Skeletal muscle tissue (tissue), 4 donors: ENCODE measurements around the gene SNRPA. TPM values are rescaled to one million over a fixed set of nuclear protein-coding genes. Genes with fewer than 3 reads are reported as not detected.

ENCODE experiments used
- H3K27ac ChIP-seq: one replicate; pipeline ENCODE4 v1.7.0; 2013; ENCODE audit warnings: mild to moderate bottlenecking, low read depth, low read length, inconsistent platforms
- H3K27me3 ChIP-seq, 3 donors: one replicate each; pipeline ENCODE4 v1.7.0; 2013; ENCODE audit warnings: low read length in 3 of 3; ENCODE audit not compliant: control insufficient read depth in 3 of 3, insufficient read depth in 3 of 3
- H3K36me3 ChIP-seq, 3 donors: one replicate each; pipeline ENCODE4 v1.7.0; 2013; ENCODE audit warnings: low read length in 3 of 3; ENCODE audit not compliant: control insufficient read depth in 3 of 3, insufficient read depth in 3 of 3
- H3K4me1 ChIP-seq, 3 donors: one replicate each; pipeline ENCODE4 v1.7.0; 2013; ENCODE audit warnings: low read length in 3 of 3, mild to moderate bottlenecking in 3 of 3; ENCODE audit not compliant: control insufficient read depth in 3 of 3, insufficient read depth in 3 of 3
- H3K4me3 ChIP-seq, 3 donors: one replicate each; pipeline ENCODE4 v1.7.0; 2013; ENCODE audit warnings: low read length in 3 of 3
- H3K9ac ChIP-seq, 3 donors: one replicate each; pipeline ENCODE4 v1.7.0; 2013; ENCODE audit warnings: low read length in 3 of 3, mild to moderate bottlenecking in 3 of 3, moderate library complexity in 2 of 3, low read depth in 1 of 3
- H3K9me3 ChIP-seq, 3 donors: one replicate each; pipeline ENCODE4 v1.7.0; 2013; ENCODE audit warnings: low read length in 3 of 3; ENCODE audit not compliant: control insufficient read depth in 3 of 3
- total RNA-seq: library from RNA; depleted of rRNA; stranded (reverse); fragments of >200 nt; gene quantifications from one replicate; pipeline ENCODE4 v1.2.3, GENCODE V29; 2014
- donor health status: Osteomylitis.

Gene SNRPA
- total RNA-seq, 1 donor from 2014 or later = 7.8 TPM

DNA sequence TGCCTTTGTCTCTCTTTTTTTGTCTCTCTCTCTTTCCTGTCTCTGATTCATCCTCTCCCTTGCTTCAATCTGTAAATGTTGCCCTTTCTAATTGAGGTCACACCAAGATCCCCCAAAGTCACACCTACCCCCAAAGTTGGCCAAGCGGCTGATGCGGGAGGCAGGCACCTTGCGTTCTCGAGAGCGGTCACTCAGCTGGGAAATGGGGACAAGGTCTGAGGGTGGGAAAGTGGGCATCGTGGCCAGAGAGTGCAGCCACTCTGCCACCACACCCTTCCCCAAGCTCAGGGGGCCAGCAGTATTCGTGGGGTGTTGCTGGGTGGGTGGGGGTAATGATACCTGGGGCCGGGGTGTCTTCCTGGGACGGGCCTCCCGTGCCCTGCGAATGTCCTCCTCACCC, 37.1 kb upstream of the SNRPA start:
- H3K9me3 ChIP-seq = no peaks in the 10 kb centered on the region
- no peaks in the 10 kb centered on the region for H3K27me3 ChIP-seq
- H3K27ac ChIP-seq = peak overlapping the region; percentile 96
- peaks cover 36 to 40% (median 36%) of the 10 kb centered on the region in 3 donors for H3K4me1 ChIP-seq
- H3K4me3 ChIP-seq = peak overlapping the region in 1 of 3 donors; percentile 76
- H3K9ac ChIP-seq = peak overlapping the region in 1 of 3 donors; percentile 76
- H3K36me3 ChIP-seq = peaks cover 4 to 18% (median 16%) of the 10 kb centered on the region in 3 donors

DNA sequence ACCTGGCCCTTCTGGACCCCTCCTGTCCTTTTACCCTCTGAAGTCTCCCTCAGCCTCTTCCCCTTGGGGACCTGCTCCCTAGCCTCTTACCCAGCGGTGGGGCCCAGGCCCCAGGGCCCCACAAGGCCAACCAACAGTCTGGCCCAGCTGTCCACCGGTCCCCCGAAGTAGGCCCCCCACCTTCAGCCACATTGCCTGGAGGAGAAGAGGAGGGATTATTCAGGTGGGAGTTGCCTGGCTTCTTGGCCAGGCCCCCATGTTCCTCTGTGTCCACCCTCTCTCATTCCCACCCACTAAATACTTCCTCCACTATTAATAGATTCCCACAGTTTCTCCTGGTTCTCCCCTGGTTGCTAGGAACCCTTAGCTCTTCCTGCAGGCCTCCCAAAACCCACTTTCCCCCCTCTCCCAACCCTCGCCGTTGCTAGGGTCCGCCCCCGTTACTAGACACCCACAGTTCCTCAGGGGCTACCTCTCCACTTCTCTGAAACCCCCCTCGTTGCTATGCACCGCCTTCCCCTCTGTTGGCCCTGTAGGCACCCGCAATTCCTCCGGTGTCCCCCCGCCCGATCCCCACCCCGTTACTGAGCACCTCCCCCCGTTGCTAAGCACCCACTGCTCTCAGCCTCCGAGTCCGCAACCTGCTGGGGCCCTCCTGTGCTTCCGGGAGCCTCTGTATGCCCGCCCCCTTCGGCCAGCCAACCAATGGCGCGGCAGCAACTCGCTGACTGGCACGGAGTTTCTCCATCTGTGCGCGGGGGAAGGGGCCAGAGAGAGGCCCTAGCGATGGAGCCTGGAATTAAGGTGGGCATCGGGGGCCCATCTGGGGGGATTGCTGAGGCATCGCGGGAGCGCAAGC, 36.3 kb upstream of the SNRPA start:
- no peaks in the 10 kb centered on the region for H3K27me3 ChIP-seq
- peak overlapping the region; percentile 94 to 99 (median 94) for H3K9ac ChIP-seq
- peaks cover 41 to 47% (median 43%) of the 10 kb centered on the region in 3 donors for H3K4me1 ChIP-seq
- H3K4me3 ChIP-seq = peak overlapping the region; percentile 76 to 96 (median 91)
- H3K9me3 ChIP-seq = no peaks in the 10 kb centered on the region
- peak overlapping the region; percentile 96 for H3K27ac ChIP-seq
- peaks cover 3 to 16% (median 10%) of the 10 kb centered on the region in 3 donors for H3K36me3 ChIP-seq

DNA sequence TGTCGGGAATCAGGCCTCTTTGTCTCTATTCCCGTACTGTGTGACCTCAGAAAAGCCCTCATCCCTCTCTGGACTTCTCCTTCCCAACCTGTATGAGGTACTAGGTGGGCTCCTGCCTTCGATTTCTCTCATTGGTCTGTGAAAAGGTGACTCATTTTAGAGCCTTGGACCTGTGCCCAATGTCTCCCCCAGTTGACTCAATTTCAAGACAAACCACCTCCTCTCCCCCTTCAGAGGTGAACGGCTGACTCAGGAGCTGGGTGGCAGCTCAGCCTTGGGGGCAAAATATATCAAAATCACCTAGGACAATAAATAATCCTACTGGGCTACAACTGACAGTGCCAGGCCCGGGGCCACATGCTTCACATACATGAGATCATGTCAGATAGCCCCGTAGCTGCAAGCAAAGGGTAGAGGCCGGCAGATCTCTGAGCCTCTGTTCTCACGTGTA, 34.9 kb upstream of the SNRPA start:
- Histone ChIP-seq H3K27me3 (no peaks in the 10 kb centered on the region), H3K9me3 (no peaks in the 10 kb centered on the region), H3K36me3 (peaks cover 0 to 7% (median 6%) of the 10 kb centered on the region in 3 donors), H3K4me1 (peaks cover 44 to 59% (median 55%) of the 10 kb centered on the region in 3 donors), H3K27ac (peak overlapping the region; percentile 96), H3K9ac (peak overlapping the region; percentile 94 to 99 (median 94)), H3K4me3 (peak overlapping the region; percentile 76 to 96 (median 91))

DNA sequence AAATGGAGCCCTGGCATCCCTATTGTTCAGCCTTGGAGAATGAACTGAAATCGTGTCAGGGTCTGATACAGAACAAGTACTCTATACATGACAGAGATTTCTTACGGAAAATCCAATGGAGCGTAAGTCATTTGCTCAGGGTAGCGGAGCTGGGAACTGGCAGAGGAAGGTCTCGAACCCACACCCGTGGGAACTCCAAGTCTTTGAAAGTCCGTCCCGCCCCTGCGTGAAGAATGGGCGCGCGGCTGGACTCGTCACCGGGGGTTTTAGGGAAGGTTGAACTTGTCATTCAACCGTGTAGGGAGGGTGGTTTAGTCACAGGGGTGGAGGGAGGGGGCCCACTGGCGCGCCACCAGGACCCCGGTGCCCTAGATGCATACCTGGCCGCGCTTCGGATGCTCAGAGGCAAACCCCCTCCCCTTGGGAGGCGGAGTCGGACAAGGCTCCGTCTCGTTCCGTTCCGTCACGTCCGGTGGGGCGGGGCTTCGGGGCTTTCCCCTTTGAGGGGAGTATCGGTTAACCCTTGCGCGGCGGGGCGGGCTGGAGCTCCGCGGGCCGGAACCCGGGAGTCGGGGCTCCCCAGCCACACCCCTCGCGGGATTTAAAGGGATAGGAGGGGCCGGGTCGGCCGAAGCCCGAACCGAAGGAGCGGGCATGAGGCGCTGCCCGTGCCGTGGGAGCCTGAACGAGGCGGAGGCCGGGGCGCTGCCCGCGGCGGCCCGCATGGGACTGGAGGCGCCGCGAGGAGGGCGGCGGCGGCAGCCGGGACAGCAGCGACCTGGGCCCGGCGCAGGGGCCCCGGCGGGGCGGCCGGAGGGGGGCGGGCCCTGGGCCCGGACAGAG, 34.3 kb upstream of the SNRPA start, which contains the start of the genes COQ8B and ITPKC:
Gene COQ8B (minus strand): TSS at position 405 of the 843 bp plus-strand sequence. CDS start 2,254 bp downstream, outside the sequence.
Gene ITPKC (plus strand): TSS at position 631 of the 843 bp plus-strand sequence. CDS start 24 bp downstream, at position 655.
- Histone ChIP-seq H3K4me3 (peak within 1 kb of the TSS; percentile 76 to 96 (median 91)), H3K4me1 (peaks cover 44 to 61% (median 57%) of the 10 kb centered on the region in 3 donors), H3K36me3 (peaks cover 0 to 6% (median 5%) of the 10 kb centered on the region in 3 donors), H3K27ac (peak within 1 kb of the TSS; percentile 96), H3K9me3 (no peaks in the 10 kb centered on the region), H3K27me3 (no peaks in the 10 kb centered on the region), H3K9ac (peak within 1 kb of the TSS; percentile 94 to 99 (median 94))

DNA sequence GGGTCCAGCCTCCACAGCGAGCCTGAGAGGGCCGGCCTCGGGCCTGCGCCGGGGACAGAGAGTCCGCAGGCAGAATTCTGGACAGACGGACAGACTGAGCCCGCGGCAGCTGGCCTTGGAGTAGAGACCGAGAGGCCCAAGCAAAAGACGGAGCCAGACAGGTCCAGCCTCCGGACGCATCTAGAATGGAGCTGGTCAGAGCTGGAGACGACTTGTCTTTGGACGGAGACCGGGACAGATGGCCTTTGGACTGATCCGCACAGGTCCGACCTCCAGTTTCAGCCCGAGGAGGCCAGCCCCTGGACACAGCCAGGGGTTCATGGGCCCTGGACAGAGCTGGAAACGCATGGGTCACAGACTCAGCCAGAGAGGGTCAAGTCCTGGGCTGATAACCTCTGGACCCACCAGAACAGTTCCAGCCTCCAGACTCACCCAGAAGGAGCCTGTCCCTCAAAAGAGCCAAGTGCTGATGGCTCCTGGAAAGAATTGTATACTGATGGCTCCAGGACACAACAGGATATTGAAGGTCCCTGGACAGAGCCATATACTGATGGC, 33.6 kb upstream of the SNRPA start:
- Histone ChIP-seq H3K27me3 (no peaks in the 10 kb centered on the region), H3K36me3 (peaks cover 0 to 4% (median 4%) of the 10 kb centered on the region in 3 donors), H3K9ac (peak overlapping the region; percentile 94 to 99 (median 94)), H3K4me1 (peaks cover 46 to 61% (median 57%) of the 10 kb centered on the region in 3 donors), H3K4me3 (peak overlapping the region; percentile 76 to 96 (median 91)), H3K9me3 (no peaks in the 10 kb centered on the region), H3K27ac (peak overlapping the region; percentile 96)

DNA sequence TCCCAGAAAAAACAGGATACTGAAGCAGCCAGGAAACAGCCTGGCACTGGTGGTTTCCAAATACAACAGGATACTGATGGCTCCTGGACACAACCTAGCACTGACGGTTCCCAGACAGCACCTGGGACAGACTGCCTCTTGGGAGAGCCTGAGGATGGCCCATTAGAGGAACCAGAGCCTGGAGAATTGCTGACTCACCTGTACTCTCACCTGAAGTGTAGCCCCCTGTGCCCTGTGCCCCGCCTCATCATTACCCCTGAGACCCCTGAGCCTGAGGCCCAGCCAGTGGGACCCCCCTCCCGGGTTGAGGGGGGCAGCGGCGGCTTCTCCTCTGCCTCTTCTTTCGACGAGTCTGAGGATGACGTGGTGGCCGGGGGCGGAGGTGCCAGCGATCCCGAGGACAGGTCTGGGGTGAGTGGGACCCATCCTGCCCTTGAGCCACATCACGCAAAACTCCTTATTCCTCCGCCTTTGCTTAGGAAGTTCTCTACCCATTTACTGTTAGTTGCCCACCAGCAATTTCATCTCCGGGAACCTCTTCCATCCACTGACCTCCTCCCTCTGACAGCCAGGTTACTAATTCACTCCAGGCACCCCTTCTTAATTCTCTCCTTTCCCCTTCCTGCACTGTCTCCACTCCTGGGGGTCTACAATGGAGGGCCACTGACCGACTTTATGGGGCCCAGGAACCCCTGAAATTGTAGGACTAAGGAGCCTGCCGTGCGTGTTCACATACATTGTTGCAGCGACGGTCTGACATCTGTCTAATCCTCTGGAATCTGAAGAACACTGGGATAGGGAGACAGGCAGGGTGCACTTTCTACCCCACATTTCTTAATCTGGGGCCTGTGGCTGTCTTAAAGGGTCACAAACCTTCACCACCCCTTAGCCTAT, 32.9 kb upstream of the SNRPA start:
- H3K27me3 ChIP-seq = no peaks in the 10 kb centered on the region
- H3K4me3 ChIP-seq = peak overlapping the region; percentile 76 to 96 (median 91)
- peak overlapping the region; percentile 94 to 99 (median 94) for H3K9ac ChIP-seq
- H3K9me3 ChIP-seq = no peaks in the 10 kb centered on the region
- peaks cover 47 to 61% (median 57%) of the 10 kb centered on the region in 3 donors for H3K4me1 ChIP-seq
- peak overlapping the region; percentile 96 for H3K27ac ChIP-seq
- H3K36me3 ChIP-seq = no peaks in the 10 kb centered on the region

DNA sequence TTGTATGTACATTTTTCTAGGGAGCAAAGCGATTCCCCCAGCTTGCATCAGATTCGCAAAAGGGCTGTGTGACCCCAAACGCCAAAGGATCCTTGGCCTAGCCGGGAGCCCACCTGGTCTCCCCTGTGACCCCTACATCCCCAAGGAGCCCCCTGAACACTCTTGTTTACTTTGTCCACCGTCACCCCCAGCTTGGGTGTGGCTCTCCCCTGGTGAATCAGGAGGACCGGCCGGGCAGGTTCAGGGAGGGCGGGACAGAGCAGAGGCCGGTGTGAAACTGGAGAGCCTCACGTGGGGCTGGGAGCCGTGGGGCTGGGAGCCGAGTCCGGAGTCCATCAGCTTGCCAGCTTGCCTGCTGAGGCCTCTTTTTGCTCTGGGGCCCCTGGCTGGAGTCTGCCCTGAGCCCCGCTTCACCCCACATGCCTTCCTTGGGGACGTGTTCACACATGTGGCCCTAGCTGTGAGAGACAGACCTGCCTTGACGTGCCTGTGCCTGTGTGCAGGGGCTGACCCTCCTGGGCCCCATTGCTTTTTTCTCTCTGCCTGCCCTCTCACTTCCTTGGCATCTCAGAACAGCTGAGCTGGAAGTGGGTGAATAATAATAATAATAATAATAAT, 32.1 kb upstream of the SNRPA start:
- peak overlapping the region; percentile 96 for H3K27ac ChIP-seq
- H3K36me3 ChIP-seq = peaks cover 0 to 3% (median 0%) of the 10 kb centered on the region in 3 donors
- no peaks in the 10 kb centered on the region for H3K27me3 ChIP-seq
- H3K4me3 ChIP-seq = peak overlapping the region; percentile 76 to 96 (median 91)
- H3K9me3 ChIP-seq = no peaks in the 10 kb centered on the region
- peaks cover 47 to 61% (median 57%) of the 10 kb centered on the region in 3 donors for H3K4me1 ChIP-seq
- H3K9ac ChIP-seq = peak overlapping the region; percentile 94 to 99 (median 94)

DNA sequence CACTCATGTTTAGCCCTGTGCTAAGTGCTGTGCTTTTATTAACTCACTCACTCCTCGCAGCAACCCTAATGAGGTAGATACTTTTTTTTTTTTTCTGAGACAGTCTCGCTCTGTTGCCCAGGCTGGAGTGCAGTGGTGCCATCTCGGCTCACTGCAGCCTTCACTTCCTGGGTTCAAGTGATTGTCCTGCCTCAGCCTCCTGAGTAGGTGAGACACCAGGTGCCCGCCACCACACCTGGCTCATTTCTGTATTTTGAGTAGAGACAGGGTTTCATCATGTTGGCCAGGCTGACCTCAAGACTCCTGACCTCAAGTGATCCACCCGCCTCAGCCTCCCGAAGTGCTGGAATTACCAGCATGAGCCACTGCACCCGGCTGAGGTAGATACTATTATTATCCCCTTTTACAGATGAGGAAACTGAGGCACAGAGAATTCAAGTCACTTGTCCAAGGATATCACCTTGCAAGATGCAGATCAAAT, 31.5 kb upstream of the SNRPA start:
- peak overlapping the region; percentile 76 to 96 (median 91) for H3K4me3 ChIP-seq
- H3K27me3 ChIP-seq = no peaks in the 10 kb centered on the region
- H3K9me3 ChIP-seq = no peaks in the 10 kb centered on the region
- peaks cover 0 to 7% (median 0%) of the 10 kb centered on the region in 3 donors for H3K36me3 ChIP-seq
- peaks cover 44 to 58% (median 57%) of the 10 kb centered on the region in 3 donors for H3K4me1 ChIP-seq
- peak overlapping the region; percentile 96 for H3K27ac ChIP-seq
- peak overlapping the region; percentile 94 to 99 (median 94) for H3K9ac ChIP-seq
